ENCODE results near the gene CRELD1. TPM values are rescaled to one million over a fixed set of nuclear protein-coding genes. Genes with fewer than 3 reads are reported as not detected.
A peak's percentile ranks its signal among the peaks of the same experiment; 100 is the strongest.

The CRELD1 gene
- total RNA-seq, 1 experiment from 2014 or later: 13.2 TPM

- Histone ChIP-seq H3K9me3 (ENCODE audit: low read depth, low read length, poor library complexity, severe bottlenecking) (no peaks in the 10 kb centered on the region), H3K36me3 (ENCODE audit: insufficient read depth, low read length, poor library complexity, severe bottlenecking) (no peaks in the 10 kb centered on the region), H3K27ac (ENCODE audit: low read depth, low read length, poor library complexity, severe bottlenecking) (no peak overlapping the region), H3K27me3 (replicated peaks; ENCODE audit: insufficient read depth, low read depth, low read length, poor library complexity) (no peaks in the 10 kb centered on the region), H3K4me3 (ENCODE audit: low read depth, low read length, poor library complexity, severe bottlenecking) (no peak overlapping the region), H3K4me1 (ENCODE audit: insufficient read depth, low read length, poor library complexity, severe bottlenecking) (no peaks in the 10 kb centered on the region)
- no TSS peak for BruUV-seq (replicated peaks)
- TF ChIP-seq EZH2 (IDR thresholded peaks at IDR 0.05; ENCODE audit: borderline replicate concordance, low read depth, low read length, poor library complexity, severe bottlenecking) (no peak), CTCF (conservative IDR thresholded peaks at IDR 0.05; ENCODE audit: low read depth, low read length) (no peak)
- ChIA-PET CTCF (no interaction called here), POLR2A (ENCODE audit: low non-redundant PET) (no interaction called here)
- DNase-seq (ENCODE audit: low spot score): no peak
- intact Hi-C loops (cut with micrococcal nuclease; ENCODE audit: unreplicated experiment): no loop called here
These were observed 22.1 kb downstream of the CRELD1 start for GRCh38 chr3:9955611-9956352.

GRCh38 chr3:9957214-9957613 lies 23.6 kb downstream of the CRELD1 start:
- Histone ChIP-seq H3K27ac (ENCODE audit: low read depth, low read length, poor library complexity, severe bottlenecking) (no peak overlapping the region), H3K9me3 (ENCODE audit: low read depth, low read length, poor library complexity, severe bottlenecking) (no peaks in the 10 kb centered on the region), H3K36me3 (ENCODE audit: insufficient read depth, low read length, poor library complexity, severe bottlenecking) (no peaks in the 10 kb centered on the region), H3K27me3 (replicated peaks; ENCODE audit: insufficient read depth, low read depth, low read length, poor library complexity) (no peaks in the 10 kb centered on the region), H3K4me3 (ENCODE audit: low read depth, low read length, poor library complexity, severe bottlenecking) (no peak overlapping the region), H3K4me1 (ENCODE audit: insufficient read depth, low read length, poor library complexity, severe bottlenecking) (no peaks in the 10 kb centered on the region)
- peak; percentile 53 for DNase-seq (ENCODE audit: low spot score)
- intact Hi-C loops (cut with micrococcal nuclease; ENCODE audit: unreplicated experiment): no loop called here
- POLR2A ChIA-PET (ENCODE audit: low non-redundant PET): no interaction called here
- TF ChIP-seq EZH2 (IDR thresholded peaks at IDR 0.05; ENCODE audit: borderline replicate concordance, low read depth, low read length, poor library complexity, severe bottlenecking): no peak
- peak; percentile 44 for TF ChIP-seq CTCF (conservative IDR thresholded peaks at IDR 0.05; ENCODE audit: low read depth, low read length)
- CTCF ChIA-PET: no interaction called here
- no TSS peak for BruUV-seq (replicated peaks)

GRCh38 chr3:9965200-9965875 lies 31.7 kb downstream of the CRELD1 start:
- H3K4me3 ChIP-seq (ENCODE audit: low read depth, low read length, poor library complexity, severe bottlenecking): no peak overlapping the region
- no peak overlapping the region for H3K27ac ChIP-seq (ENCODE audit: low read depth, low read length, poor library complexity, severe bottlenecking)
- CTCF ChIA-PET: no interaction called here
- no TSS peak for BruUV-seq (replicated peaks)
- H3K9me3 ChIP-seq (ENCODE audit: low read depth, low read length, poor library complexity, severe bottlenecking): no peaks in the 10 kb centered on the region
- no peak for TF ChIP-seq EZH2 (IDR thresholded peaks at IDR 0.05; ENCODE audit: borderline replicate concordance, low read depth, low read length, poor library complexity, severe bottlenecking)
- TF ChIP-seq CTCF (conservative IDR thresholded peaks at IDR 0.05; ENCODE audit: low read depth, low read length): no peak
- DNase-seq (ENCODE audit: low spot score): no peak
- peaks cover 30% of the 10 kb centered on the region for H3K36me3 ChIP-seq (ENCODE audit: insufficient read depth, low read length, poor library complexity, severe bottlenecking)
- POLR2A ChIA-PET (ENCODE audit: low non-redundant PET): interaction anchor here (0.5 kb wide), 1 partner anchor 46 kb away, joined by 4 read pairs; no protein-coding TSS in a partner anchor
- H3K4me1 ChIP-seq (ENCODE audit: insufficient read depth, low read length, poor library complexity, severe bottlenecking): no peaks in the 10 kb centered on the region
- no peaks in the 10 kb centered on the region for H3K27me3 ChIP-seq (replicated peaks; ENCODE audit: insufficient read depth, low read depth, low read length, poor library complexity)
- intact Hi-C loops (cut with micrococcal nuclease; ENCODE audit: unreplicated experiment): no loop called here

Data from A673 (cell line).